Thyroid gland (tissue), 4 donors: ENCODE results near the gene ZNF644.

Experiments
- POLR2A ChIP-seq, 2 donors: fragments of 450-650 bp; IDR thresholded peaks; one replicate each; pipeline ENCODE4 v1.6.1; 2017; ENCODE audit warnings: antibody characterized with exemption in 2 of 2, mild to moderate bottlenecking in 2 of 2, moderate library complexity in 1 of 2
- TF ChIP-seq, protein P1 (sequence below), 6 experiments: fragments of 200-600 bp in 3 of 6; fragments of 450-650 bp in 3 of 6; sonication (generic) in 3 of 6; IDR thresholded peaks; one replicate each; pipeline ENCODE4 v1.5.1; 2016 to 2019; ENCODE audit warnings: antibody characterized with exemption in 6 of 6, mild to moderate bottlenecking in 2 of 6, inconsistent platforms in 1 of 6, moderate library complexity in 1 of 6

DNA sequence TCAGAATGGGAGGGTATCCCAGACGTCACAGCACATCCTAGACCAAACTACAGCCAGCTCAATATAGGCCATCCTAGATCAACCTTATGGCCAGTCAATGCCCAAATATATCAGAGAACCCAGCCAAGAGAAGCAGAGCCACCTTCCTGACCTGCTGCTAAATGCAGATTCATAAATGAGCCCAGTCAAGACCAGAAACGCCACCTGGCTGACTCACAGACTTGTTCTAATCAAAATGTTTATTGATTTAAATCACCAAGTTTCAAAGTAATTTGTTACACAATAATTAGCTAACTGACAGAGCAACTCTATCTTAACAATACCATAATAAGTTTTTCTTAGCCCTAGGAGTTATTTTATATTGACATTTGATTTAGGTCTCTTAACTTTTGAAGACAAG lies 28.6 kb downstream of the ZNF644 start:
- no peak for TF ChIP-seq POLR2A (IDR thresholded peaks at IDR 0.05)
- TF ChIP-seq, protein P1, sequence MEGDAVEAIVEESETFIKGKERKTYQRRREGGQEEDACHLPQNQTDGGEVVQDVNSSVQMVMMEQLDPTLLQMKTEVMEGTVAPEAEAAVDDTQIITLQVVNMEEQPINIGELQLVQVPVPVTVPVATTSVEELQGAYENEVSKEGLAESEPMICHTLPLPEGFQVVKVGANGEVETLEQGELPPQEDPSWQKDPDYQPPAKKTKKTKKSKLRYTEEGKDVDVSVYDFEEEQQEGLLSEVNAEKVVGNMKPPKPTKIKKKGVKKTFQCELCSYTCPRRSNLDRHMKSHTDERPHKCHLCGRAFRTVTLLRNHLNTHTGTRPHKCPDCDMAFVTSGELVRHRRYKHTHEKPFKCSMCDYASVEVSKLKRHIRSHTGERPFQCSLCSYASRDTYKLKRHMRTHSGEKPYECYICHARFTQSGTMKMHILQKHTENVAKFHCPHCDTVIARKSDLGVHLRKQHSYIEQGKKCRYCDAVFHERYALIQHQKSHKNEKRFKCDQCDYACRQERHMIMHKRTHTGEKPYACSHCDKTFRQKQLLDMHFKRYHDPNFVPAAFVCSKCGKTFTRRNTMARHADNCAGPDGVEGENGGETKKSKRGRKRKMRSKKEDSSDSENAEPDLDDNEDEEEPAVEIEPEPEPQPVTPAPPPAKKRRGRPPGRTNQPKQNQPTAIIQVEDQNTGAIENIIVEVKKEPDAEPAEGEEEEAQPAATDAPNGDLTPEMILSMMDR (IDR thresholded peaks at IDR 0.05): no peak
